ENCODE data around the gene IFT172.

DNA sequence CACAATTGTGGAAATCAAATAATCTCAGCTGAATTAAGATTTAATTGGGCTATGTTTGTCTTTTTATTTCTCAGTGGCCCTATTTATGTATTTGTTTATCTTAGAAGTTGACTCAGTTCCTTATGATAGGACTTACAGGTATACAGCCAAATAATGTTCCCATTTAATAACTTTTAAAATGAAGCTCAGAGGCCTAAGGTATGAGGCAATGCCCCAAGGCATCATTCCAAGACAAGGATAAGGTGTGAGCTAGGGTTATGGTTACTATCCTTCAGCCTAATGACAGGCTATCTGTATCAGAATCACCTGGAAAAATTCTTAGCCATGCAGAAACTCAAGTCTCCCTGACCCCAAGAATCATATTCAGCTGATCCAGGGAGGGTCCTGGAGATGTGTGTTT, 68.5 kb downstream of the IFT172 start:
- TF ChIP-seq, protein P1, sequence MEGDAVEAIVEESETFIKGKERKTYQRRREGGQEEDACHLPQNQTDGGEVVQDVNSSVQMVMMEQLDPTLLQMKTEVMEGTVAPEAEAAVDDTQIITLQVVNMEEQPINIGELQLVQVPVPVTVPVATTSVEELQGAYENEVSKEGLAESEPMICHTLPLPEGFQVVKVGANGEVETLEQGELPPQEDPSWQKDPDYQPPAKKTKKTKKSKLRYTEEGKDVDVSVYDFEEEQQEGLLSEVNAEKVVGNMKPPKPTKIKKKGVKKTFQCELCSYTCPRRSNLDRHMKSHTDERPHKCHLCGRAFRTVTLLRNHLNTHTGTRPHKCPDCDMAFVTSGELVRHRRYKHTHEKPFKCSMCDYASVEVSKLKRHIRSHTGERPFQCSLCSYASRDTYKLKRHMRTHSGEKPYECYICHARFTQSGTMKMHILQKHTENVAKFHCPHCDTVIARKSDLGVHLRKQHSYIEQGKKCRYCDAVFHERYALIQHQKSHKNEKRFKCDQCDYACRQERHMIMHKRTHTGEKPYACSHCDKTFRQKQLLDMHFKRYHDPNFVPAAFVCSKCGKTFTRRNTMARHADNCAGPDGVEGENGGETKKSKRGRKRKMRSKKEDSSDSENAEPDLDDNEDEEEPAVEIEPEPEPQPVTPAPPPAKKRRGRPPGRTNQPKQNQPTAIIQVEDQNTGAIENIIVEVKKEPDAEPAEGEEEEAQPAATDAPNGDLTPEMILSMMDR (conservative IDR thresholded peaks at IDR 0.05; ENCODE audit: low read depth, low read length): no peak
- TF ChIP-seq SMC3 (IDR thresholded peaks at IDR 0.05; ENCODE audit: low read depth, low read length): no peak
- TF ChIP-seq CHD1 (IDR thresholded peaks at IDR 0.05; ENCODE audit: low read depth, low read length): no peak
